Amygdala (tissue), 56 donors: Measurements from ENCODE around the gene RETREG1.
"Not testable (repeated sequence)": the region's sequence is repeated elsewhere in the genome, so short reads cannot be mapped to it uniquely, and the experiment has no call there.

Source experiments
- DNase-seq, 56 donors: peaks; one replicate each; lab custom pipeline; 2025; lab: John Stamatoyannopoulos, UW

Gene RETREG1

DNA sequence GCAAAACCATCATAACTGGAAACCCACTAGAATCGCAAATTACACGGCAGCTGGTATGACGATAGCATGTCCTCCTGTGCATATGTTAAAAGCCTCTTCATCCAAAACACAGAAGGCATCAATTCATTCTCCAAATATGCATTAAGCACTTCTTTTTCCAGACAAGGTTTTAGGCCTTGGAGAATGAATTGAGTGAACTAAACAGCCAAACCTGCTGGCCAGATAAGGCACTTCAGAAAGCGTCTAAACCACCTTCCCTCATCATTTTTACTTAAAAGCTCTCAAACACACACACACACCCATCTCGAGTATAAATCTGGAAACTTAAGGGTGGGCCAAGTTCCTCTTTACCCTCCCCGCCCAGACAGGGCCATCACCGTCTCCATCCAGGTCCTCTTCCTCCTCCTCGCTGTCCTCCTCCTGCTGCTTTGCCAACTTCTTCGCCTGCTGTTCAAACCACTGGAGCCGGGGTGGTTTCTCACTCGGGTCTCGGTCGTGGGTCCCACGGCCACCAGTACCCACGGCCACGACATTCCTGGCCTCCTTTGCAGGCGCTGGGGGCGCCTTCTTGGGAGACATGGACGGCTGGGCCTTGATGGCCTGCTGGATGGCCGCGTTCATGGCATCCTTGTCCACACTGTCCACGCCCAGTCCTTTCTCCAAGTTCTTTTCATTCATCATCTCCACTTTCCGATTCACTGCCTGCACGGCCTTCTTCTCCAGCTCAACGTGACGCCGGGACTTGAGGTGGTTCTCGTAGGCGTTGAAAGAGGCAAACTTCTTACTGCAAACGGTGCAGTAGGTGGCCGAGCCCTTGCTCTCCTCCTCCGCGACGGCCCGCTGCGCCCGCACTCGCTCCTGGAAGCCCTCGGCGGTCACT lies 151.9 kb downstream of the RETREG1 start:
- DNase-seq, result peak in 2 of 56 donors; percentile 8 to 50

GRCh38 chr5:16464231-16464630 lies 152.6 kb downstream of the RETREG1 start:
- DNase-seq, result no peak

GRCh38 chr5:16461782-16462181 lies 155.0 kb downstream of the RETREG1 start:
- no peak for DNase-seq

DNA sequence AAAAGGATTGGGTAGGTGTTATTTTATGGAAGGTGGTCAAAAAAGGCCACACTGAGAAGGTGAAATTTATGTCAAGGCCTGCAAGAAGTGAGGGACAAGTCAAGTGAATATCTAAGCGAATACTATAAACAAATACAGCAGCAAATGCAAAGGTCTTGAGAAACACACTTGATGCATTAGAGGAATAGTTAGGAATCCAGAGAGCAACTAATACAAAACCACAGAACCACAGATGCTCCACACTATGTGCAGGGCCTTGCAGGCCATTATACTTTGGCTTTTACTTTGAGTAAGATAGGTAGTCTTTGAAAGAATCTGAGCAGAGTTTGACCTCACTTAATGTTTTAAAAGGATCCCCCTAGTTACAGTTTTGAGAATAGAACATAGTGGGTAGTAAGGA lies 155.8 kb downstream of the RETREG1 start:
- no peak for DNase-seq

DNA sequence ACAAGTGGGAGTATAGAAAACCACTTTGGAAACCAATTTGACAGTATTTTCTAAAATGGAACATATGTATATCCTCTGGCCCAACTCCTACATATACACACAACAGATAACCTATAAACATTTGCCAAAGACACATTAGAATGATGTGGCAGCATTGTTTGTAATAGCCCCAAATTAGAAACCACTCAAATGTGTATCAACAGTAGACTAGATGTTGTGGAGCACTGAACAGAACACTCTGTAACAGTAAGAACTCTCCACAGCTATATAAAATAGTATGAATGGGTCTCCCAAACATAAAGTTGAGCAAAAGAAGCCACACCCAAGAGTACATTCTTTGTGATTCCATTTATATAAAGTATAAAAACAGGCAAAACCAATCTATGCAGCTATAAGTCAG lies 157.3 kb downstream of the RETREG1 start:
- no peak for DNase-seq

GRCh38 chr5:16457853-16458252 lies 158.9 kb downstream of the RETREG1 start:
- no peak for DNase-seq

- no peak for DNase-seq
Observed at GRCh38 chr5:16457451-16457850, 159.3 kb downstream of the RETREG1 start.

GRCh38 chr5:16456103-16456832 lies 160.5 kb downstream of the RETREG1 start:
- DNase-seq, result peak in 14 of 56 donors; percentile 3 to 88 (median 9)

DNA sequence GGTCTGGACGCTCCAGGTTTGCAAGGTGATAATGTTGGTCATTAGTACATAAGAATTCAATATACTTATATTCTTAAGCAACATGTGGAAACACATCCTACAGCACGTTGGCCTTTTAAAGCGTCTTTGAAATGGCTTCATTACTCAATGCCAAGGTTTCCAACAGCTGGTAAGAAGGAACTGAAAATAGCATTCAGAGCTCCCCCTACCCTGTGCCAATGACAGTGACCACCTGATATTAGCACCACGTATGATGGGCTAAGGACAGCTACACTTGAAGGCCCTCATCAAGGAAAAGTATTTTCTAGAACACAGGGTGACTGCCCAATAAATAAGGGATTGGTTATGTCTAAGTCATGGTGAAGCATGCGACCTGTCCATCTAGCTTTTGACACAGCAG lies 161.1 kb downstream of the RETREG1 start:
- no peak for DNase-seq

DNA sequence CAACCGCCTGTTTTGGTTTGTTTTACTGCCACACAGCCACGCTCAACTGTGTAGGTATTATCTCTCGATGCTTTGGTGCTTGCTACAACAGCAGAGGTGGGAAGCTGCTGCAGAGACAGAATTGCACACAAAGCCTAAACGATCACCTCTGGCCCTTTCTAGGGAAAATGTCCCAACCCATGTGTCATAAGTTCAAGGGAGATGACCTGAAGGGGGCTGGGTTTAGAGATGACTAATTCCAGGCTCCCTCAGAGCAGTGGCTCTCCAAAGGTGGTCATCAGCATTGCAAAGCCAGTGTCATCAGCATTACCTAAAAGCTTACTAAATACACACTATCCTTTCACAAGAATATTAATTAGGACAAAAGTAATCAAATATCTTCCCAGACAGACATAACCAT lies 162.1 kb downstream of the RETREG1 start:
- no peak for DNase-seq

DNA sequence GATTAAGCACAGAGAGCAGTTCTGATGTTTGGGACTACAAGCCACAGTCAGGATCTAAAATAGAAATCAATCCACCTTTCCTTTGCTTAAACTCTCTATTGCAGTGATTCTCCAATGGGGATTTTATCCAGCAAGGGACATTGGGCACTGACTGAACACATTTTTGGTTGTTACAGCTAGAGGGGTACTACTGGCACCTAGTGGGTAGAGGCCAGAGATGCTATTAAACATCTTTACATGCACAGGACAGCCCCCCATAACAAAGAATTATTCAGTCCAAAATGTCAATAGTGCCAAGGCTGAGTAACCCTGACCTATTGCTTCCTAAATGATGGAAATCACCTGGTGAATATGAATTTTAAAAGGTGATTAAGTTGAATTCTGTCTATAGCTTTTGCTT lies 163.2 kb downstream of the RETREG1 start:
- no peak for DNase-seq

DNA sequence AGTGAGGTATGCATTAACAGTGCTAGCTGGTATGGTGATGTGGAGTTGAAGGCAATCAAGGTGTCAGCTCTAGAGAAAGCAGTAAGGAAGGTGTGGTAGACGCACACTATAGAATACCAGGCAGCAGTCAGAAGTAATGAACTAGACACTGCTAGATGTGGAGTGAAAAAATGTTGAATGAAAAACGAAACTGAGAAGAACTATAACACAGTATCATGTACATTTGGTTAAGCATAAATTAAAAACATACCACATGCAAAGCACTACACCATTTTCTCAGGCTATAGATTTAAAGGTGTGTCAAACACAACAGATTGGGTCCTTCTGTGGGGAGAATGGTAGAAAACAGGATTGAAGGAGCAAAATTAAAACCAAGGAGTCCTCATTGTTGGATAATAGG lies 166.6 kb downstream of the RETREG1 start:
- DNase-seq, result no peak

DNA sequence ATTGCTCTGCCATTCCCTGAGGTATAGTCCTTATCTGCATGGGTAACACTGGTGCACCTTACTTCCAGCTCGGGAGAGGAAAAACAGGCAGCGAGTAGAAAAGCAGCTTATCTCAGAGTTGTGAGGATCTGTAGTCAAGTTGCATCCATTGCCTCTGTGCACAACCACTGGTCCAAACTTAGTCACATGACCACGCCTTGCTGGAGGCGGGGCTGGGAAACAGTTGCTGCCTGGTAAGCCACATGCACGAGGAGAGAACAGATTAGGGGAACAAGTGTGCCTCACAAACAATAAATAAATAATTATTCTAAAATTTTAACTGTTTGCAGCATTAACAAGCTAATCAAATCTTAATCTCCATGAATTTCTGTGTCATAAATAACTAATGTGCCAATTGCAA lies 169.8 kb downstream of the RETREG1 start:
- no peak for DNase-seq

DNA sequence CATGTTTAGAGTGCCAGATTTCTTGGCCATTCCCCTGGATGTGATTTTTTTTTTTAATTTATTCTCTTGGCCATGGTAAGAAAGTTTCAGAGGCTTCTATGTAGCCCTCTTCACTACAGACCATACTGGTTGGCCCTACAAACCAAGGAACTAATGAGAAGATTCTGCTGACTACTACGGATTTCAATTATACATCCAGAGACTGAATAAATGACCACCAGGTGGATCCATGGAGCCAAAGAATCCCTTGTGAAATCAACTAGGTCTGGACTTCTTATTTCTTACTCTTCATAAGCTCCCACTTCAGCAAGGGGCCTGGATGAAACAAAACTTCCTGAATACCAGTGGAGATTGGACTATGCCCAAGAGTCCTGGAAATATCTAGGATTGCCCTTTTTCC lies 178.8 kb downstream of the RETREG1 start:
- no peak for DNase-seq

DNA sequence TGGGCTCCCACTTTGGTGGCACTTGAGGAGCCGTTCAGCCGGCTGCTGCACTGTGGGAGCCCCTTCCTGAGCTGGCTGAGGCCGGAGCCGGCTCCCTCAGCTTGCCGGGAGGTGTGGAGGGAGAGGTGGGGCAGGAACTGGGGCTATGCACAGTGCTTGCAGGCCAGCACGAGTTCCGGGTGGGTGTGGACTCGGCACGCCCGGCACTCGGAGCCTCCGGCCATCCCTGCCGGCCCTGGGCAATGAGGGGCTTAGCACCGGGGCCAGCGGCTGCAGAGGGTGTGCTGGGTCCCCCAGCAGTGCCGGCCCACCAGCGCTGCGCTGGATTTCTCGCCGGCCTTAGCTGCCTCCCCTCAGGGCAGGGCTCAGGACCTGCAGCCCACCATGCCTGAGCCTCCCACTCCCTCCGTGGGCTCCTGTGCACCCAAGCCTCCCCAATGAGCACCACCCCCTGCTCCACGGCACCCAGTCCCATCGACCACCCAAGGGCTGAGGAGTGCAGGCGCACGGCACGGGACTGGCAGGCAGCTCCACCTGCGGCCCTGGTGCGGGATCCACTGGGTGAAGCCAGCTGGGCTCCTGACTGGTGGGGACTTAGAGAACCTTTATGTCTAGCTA lies 180.6 kb downstream of the RETREG1 start:
- DNase-seq, result not testable (repeated sequence)

DNA sequence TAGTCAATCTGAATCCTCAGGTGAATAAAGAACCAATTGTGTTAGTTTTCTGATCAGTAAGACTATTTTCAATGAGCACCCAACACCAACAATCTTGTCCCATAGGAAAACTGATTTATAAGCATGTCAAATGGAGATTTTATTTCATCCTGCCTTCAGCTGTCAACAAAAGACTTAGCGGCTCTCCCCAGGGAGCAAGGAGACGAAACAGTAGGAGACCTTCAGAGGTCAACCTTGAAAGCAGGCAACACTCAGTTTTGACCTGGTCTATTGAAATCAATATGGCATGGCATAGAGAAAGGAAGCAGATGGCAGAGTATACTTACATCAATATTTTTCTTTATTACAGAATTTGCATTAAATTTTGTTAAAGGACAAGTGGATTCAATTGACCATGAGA lies 185.3 kb downstream of the RETREG1 start:
- no peak for DNase-seq

DNA sequence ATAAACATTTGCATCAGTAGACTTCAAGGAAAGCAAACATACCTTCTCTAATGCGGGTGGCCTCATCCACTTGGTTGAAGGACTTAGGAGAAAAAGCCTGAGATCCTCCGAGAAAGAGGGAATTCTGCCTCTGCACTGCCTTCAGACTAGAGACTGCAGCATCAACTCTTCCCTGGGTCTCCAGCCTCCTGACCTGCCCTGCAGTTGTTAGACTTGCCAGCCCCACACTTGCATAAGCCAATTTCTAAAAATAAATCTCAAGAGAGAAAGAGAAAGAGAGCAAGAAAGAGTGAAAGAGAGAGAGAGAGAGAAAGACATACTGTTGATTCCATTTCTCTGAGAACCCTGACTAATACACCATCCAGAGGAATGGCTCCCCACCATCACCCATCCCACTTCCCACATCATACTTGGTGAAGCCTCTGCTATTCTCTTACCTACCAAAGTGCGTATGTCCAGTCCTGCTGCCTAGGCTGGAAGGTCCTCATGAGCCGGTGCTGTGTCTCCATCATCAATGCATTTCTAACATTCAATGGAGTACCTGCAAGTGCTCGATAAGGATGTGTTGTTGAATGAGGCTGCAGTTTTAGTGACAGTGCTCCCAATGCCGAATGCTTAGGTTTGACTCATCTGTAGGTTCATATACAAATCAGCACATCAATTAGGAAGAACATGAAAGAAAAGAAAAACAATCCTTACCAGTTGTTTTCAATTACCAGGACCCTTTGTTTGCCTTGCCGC lies 186.3 kb downstream of the RETREG1 start:
- no peak for DNase-seq

DNA sequence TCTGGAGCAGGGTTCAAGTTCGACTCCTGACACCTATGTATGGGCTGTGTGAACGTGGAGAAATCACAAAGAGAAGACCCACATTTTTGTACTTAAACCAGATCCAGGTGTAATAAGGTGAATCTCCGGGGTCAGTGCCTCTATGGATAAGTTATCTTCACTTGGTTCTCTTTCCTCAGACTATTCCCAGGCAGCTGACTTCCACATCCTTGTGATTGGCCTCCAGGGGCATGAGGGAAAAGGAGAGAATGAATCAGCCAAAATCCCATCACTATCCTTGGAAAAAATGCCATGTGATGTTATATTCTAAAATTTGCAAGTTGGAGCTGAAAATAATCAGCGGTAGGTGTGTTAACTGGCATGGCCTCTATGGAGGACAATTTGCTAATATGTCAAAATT lies 188.4 kb downstream of the RETREG1 start:
- no peak for DNase-seq

DNA sequence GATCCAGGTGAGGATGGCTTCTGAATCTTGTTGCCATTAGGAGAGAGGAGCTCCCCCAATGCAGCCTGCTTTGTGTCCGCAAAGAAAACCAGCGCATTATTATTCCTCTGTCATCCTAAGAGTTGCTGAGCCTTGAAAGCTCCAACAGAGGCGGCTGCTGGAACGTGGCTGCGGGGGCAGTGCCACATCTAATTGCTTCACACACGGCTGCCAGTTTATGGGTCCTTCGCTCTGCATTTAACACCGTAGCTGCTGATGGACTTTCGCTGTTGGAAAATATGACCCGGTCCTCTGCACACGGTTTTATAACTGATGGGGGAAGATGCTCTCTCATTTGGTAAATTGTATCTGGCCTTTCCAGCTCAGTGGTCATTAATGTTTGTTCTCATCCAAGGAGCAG lies 189.2 kb downstream of the RETREG1 start:
- DNase-seq, result peak in 32 of 56 donors; percentile 2 to 66 (median 24)
